Memory B cell (primary cell): Measurements from ENCODE around the gene ARHGAP19.

Experiments
- ATAC-seq: fragments of 150-1000 bp; cut with Tn5 transposase; 2 replicates; pipeline ENCODE4 v1.10.0; 2021; ENCODE audit warnings: low read depth, mild to moderate bottlenecking, moderate library complexity
- DNase-seq, 2 donors: peaks; one replicate each; pipeline ENCODE4 v3.0.0; 2022; ENCODE audit warnings: low spot score in 2 of 2
- H3K27ac Mint-ChIP-seq: one replicate; pipeline ENCODE4 v1.8.0; 2022; ENCODE audit warnings: mild to moderate bottlenecking, moderate library complexity, mixed read lengths
- H3K27me3 Mint-ChIP-seq: one replicate; pipeline ENCODE4 v1.8.0; 2022; ENCODE audit warnings: mixed read lengths
- H3K36me3 Mint-ChIP-seq: one replicate; pipeline ENCODE4 v1.8.0; 2022; ENCODE audit warnings: mild to moderate bottlenecking, mixed read lengths
- H3K4me1 Mint-ChIP-seq: one replicate; pipeline ENCODE4 v1.8.0; 2022; ENCODE audit warnings: mixed read lengths
- H3K4me3 Mint-ChIP-seq: one replicate; pipeline ENCODE4 v1.8.0; 2022; ENCODE audit warnings: mild to moderate bottlenecking, moderate library complexity, mixed read lengths
- H3K9me3 Mint-ChIP-seq: one replicate; pipeline ENCODE4 v1.8.0; 2022; ENCODE audit warnings: mixed read lengths

ARHGAP19 gene

DNA sequence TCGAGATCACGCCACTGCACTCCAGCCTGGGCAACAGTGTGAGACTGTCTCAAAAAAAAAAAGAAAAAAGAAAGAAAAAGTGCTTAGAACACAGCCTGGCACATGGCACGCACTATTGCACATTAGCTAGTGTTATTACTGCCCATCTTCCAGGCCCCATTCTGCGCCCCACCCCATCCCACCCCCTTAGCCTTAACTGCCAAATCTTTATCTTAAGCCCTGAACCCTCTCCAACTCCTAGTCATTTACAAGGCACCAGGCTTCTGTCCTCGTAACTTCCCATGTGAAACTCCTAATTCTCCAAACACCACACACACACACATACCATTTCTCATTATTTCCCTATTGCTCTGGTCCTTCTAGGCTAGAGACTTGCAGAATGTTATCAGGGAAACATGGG, 37.3 kb upstream of the ARHGAP19 start:
- peaks cover 32% of the 10 kb centered on the region for H3K4me1 Mint-ChIP-seq
- H3K4me3 Mint-ChIP-seq, result no peak overlapping the region
- no peaks in the 10 kb centered on the region for H3K9me3 Mint-ChIP-seq
- H3K36me3 Mint-ChIP-seq, result peaks cover 11% of the 10 kb centered on the region
- no peaks in the 10 kb centered on the region for H3K27me3 Mint-ChIP-seq
- DNase-seq (no peak), ATAC-seq (no peak)
- no peak overlapping the region for H3K27ac Mint-ChIP-seq

DNA sequence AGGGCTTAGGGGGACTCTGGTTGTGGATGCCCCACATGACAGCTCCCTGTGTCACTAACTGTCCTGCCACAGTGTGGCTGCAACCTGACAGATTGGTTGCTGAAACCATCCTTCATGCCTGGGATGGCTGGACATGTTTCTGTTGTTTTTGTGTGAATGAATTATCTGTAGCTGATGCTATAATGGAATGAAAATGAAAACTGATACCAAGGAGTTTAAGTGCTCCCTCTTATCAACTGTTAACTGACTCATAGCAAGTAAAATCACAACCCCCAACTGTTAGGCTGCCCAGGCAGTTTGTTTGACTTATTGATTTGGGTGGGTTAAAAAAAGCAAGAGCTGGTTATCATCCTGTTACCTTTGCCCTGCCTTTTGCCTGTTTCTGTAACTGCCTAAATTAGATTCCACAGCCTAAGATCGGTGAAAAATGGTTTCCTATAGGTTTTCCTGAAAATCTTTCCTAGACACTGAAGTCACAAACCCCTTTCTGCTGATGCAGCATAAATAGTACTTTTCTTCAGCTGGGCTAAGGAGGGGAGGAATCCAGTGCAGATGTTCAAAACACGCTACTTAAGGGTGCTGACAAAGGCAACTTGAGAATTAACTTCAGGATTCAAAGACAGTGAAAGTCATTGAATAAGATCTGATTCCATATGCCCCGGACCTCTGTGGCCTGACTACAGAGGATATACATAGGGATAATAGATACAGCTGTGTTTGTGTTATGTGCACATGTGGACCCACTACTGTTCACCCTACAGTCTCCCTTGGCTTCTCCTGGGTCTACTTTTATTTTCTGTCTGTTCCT, 36.4 kb upstream of the ARHGAP19 start:
- ATAC-seq (no peak), DNase-seq (no peak)
- H3K36me3 Mint-ChIP-seq, result peaks cover 11% of the 10 kb centered on the region
- no peak overlapping the region for H3K4me3 Mint-ChIP-seq
- H3K9me3 Mint-ChIP-seq, result no peaks in the 10 kb centered on the region
- H3K27ac Mint-ChIP-seq, result no peak overlapping the region
- peaks cover 32% of the 10 kb centered on the region for H3K4me1 Mint-ChIP-seq
- H3K27me3 Mint-ChIP-seq, result no peaks in the 10 kb centered on the region

DNA sequence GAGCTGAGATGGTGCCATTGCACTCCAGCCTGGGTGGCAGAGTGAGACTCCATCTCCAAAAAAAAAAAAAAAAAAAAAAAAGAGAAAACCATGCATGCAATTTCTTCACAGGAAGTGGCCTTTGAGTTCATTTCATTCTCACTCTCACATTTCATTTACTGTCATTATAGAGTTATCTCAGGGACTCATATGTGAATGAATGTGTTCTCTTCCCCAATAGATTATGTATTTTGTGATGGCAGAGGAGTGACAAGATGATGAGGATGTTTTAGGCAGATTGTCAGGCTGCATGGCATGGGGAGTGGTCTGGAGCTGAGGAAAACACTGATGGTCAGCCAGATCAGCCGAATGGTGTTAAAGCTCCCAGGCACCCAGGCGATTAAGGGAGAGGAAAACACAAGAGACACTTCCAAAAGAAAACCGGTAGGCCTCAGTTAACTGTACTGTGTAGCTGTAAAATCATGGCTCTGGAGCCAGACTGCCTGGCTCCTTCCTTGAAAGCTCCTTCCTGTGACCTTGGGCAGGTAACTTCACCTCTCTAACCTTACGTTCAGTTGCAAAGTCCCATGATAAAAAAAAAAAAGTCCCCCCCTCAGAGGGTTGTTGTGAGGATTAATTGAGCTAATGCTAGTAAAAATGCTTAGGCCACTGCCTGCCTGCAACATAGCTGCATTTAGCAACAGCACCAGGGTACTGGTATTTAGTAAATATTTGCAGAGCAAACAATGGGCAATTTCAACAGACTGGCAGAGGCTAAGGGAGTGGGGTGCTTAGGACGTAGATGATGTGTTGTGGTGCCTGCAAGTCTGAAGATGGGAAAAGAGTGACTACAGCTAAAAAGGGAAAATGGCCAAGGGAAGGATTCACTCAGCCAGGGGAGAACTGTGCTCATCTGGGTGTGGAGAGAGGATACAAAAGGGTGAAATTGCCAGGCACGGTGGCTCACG, 35.2 kb upstream of the ARHGAP19 start:
- DNase-seq (no peak), ATAC-seq (no peak)
- H3K36me3 Mint-ChIP-seq, result peaks cover 11% of the 10 kb centered on the region
- no peaks in the 10 kb centered on the region for H3K27me3 Mint-ChIP-seq
- H3K27ac Mint-ChIP-seq, result no peak overlapping the region
- H3K4me3 Mint-ChIP-seq, result no peak overlapping the region
- no peaks in the 10 kb centered on the region for H3K9me3 Mint-ChIP-seq
- peaks cover 22% of the 10 kb centered on the region for H3K4me1 Mint-ChIP-seq

DNA sequence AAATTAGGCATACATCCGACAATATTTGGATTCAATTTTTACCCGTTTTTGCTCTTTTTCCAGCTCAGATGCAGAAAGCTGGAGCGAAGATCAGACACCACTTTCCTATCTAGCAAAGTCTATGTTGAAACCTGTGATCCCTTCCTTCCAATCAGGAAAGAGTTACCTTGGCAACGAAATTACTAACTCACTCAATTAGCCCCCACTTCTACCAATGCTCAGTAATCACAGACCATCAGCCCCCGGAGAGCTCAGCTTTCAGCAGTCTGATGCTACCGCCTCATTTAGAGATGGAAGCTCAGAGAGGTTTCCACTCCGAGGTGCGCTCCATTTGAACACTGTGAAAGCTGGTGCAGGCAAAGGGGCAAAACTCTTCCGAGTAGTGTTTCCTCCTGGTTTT, 33.3 kb upstream of the ARHGAP19 start:
- no peak overlapping the region for H3K4me3 Mint-ChIP-seq
- no peaks in the 10 kb centered on the region for H3K27me3 Mint-ChIP-seq

DNA sequence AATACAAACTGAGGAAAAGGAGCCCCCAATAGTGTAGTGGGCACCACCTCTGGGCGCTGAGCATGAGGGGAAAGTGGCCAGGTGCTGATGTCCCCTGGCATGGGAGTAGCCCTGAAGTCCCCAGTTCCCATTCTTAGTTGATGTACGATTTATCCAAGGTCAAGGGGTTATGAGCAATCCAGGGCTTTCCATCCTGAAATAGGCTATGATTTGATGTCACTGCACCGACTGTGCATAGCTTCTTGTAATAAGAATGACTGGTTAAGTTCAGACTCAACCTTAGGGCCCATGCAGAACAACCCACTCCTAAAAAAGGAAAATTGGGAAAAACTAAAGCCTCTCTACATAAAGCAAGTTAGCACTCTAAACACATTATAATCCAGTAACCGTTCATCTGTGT, 31.1 kb upstream of the ARHGAP19 start:
- no peak overlapping the region for H3K27ac Mint-ChIP-seq

More for the DNA sequence above, 33.3 kb upstream of the ARHGAP19 start:
- DNase-seq (no peak), ATAC-seq (no peak)
- Mint-ChIP-seq H3K36me3 (peaks cover 8% of the 10 kb centered on the region), H3K4me1 (peaks cover 13% of the 10 kb centered on the region), H3K9me3 (no peaks in the 10 kb centered on the region), H3K27ac (no peak overlapping the region)

DNA sequence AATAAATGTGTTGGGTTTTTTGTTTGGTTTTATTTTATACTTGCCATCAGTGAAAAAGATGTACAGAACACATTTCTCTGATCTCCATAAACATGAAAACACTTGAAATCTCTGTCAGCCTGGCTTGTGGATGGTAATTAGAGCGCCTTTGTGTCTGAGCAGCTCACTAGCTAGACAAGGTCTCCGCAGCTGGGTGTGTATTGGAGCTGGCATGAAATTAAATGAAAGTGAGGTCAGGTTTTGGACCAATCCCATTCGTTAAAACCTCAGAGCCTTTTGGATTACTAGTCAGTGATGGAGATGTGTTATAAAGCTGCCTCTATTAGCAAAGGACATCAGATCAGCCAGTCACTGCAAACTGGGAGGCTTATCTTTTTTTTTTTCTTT, 29.4 kb upstream of the ARHGAP19 start:
- no peaks in the 10 kb centered on the region for H3K36me3 Mint-ChIP-seq
- DNase-seq (no peak), ATAC-seq (no peak)
- H3K9me3 Mint-ChIP-seq, result no peaks in the 10 kb centered on the region
- H3K4me1 Mint-ChIP-seq, result peaks cover 12% of the 10 kb centered on the region
- H3K27ac Mint-ChIP-seq, result peak overlapping the region; percentile 89
- no peaks in the 10 kb centered on the region for H3K27me3 Mint-ChIP-seq
- peak overlapping the region; percentile 92 for H3K4me3 Mint-ChIP-seq

More for the DNA sequence above, 31.1 kb upstream of the ARHGAP19 start:
- H3K9me3 Mint-ChIP-seq, result no peaks in the 10 kb centered on the region
- DNase-seq (no peak), ATAC-seq (no peak)
- H3K36me3 Mint-ChIP-seq, result peaks cover 4% of the 10 kb centered on the region
- H3K4me1 Mint-ChIP-seq, result peaks cover 15% of the 10 kb centered on the region
- no peaks in the 10 kb centered on the region for H3K27me3 Mint-ChIP-seq
- H3K4me3 Mint-ChIP-seq, result no peak overlapping the region

DNA sequence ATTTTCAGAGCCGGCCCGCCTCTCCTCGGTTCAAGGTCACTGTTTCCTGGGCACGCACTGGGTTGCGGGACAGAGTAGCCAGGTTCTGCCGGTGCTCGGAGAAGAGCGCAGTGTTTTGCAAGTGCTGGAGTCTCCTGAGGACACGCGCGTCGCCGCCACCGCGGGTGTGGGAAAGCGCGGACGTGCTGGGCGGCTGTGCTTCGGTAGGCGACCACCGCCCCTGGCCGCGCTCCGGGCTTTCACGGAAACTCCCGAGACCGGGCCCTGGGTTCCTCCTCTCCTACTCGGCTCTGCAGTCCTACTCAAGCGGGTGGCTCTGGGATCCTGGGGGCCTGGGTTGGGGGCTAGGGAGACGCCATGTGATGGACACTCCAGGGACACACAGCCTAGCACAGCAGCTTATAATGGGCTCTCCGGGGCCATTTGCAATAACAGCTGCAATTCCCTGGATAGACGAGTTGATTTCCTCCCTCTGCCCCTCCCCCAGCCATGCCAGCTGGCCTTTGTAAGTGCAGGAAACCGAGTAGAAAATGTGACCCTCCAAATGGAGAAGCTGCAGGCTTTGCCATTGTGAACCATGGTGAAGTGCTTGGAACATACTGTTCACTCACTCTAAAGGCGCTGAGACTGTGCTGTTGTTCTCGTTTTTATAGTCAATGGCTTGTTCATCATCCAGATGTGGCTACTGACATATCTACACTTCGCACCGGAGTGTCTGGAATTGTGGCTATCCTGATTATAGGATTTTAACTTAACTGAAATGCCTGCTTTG, 28.8 kb upstream of the ARHGAP19 start:
- Mint-ChIP-seq H3K36me3 (no peaks in the 10 kb centered on the region), H3K27me3 (no peaks in the 10 kb centered on the region), H3K9me3 (no peaks in the 10 kb centered on the region), H3K4me1 (peaks cover 12% of the 10 kb centered on the region), H3K4me3 (peak overlapping the region; percentile 92), H3K27ac (peak overlapping the region; percentile 89)
- ATAC-seq (no peak), DNase-seq (peak in 1 of 2 donors; percentile 16)

DNA sequence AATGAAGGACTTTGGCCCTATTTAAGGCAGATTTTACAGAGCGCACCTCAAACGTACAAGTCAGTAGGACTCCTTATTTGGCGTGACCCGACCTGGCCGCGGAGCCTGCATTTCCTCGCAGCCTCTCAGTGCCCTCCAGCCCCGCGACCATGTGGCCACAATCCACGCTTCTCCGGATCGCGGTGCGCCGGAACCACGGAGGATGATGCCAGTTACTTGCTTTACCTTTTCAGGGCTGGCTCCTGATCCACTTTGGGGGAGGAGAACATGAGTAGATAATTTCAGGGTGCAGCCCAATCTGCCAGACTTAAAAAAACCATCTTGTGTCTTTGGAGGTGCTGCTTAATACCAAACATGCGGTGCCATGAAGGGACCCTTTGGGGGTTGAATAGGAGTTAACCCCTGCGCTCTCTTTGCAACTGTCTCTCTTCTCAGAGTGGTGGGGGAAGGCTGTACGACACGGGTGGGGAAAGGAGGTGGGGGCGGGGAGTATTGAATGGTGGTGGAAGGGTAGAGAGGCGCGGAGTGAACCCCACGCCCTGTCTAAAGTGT, 28.1 kb upstream of the ARHGAP19 start:
- Mint-ChIP-seq H3K27ac (peak overlapping the region; percentile 89), H3K36me3 (no peaks in the 10 kb centered on the region), H3K9me3 (no peaks in the 10 kb centered on the region), H3K4me3 (peak overlapping the region; percentile 92), H3K4me1 (peaks cover 12% of the 10 kb centered on the region), H3K27me3 (no peaks in the 10 kb centered on the region)
- no peak for ATAC-seq
- DNase-seq, result no peak

DNA sequence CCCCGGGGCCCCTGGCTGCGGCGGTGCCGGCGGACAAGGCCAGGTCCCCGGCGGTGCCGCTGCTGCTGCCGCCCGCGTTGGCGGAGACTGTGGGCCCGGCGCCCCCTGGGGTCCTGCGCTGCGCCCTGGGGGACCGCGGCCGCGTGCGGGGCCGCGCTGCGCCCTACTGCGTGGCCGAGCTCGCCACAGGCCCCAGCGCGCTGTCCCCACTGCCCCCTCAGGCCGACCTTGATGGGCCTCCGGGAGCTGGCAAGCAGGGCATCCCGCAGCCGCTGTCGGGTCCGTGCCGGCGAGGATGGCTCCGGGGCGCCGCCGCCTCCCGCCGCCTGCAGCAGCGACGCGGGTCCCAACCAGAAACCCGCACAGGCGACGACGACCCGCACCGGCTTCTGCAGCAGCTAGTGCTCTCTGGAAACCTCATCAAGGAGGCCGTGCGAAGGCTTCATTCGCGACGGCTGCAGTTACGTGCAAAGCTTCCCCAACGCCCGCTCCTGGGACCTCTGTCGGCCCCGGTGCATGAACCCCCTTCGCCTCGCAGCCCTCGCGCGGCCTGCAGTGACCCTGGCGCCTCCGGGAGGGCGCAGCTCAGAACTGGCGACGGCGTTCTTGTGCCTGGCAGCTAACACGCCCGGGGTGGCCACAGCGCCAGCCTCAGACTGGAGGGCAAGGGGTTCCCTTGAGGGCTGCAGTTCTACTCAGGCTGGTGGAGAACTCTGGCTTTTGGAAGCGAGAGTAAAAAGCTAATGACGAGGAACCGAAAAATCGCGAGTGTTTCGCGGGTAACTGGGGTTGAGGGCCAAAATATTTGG, 27.4 kb upstream of the ARHGAP19 start:
- ATAC-seq (peak; percentile 57), DNase-seq (peak; percentile 64 to 76)
- H3K27me3 Mint-ChIP-seq, result no peaks in the 10 kb centered on the region
- no peaks in the 10 kb centered on the region for H3K36me3 Mint-ChIP-seq
- H3K4me1 Mint-ChIP-seq, result peaks cover 12% of the 10 kb centered on the region
- no peaks in the 10 kb centered on the region for H3K9me3 Mint-ChIP-seq
- peak overlapping the region; percentile 89 for H3K27ac Mint-ChIP-seq
- H3K4me3 Mint-ChIP-seq, result peak overlapping the region; percentile 92

DNA sequence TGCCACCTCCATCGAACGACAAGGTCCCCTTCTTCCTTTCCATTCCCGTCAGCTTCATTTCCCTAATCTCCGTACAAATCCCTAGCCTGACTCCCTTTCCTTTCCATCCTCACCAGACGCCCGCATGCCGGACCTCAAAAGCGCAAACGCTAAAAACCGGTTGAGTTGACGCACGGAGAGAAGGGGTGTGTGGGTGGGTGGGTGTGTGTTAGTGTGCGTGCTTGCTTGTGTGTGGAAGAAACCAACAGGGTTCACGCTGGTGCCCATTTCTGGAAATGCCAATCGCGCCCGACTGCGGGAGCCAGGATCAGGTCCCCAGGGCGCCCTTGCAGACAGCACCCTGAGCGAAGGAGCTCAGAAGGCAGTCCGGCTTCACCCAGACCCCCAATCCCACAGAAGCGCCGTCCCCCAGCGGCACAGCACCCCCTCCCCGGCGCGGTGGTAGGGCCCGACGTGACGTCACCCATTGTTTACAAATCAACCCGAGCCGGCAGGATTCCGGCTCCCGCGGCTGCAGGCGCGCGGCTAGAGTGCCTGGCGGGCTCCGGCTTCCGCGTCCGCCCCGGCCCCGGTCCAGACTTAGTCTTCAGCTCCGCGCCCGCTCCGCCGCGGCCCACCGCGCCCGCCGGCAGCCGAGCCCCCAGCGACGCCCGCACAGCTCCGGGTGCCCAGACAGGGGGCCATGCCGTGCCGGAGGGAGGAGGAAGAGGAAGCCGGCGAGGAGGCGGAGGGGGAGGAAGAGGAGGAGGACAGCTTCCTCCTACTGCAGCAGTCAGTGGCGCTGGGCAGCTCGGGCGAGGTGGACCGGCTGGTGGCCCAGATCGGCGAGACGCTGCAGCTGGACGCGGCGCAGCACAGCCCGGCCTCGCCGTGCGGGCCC, 26.6 kb upstream of the ARHGAP19 start, which contains the start of gene FRAT1:
TSS of gene FRAT1 (plus strand) at position 500 of the 880 bp plus-strand sequence. CDS start at position 683, 183 bp downstream.
- DNase-seq (peak; percentile 91 to 97), ATAC-seq (peak; percentile 69)
- Mint-ChIP-seq H3K27ac (peak within 1 kb of the TSS; percentile 99), H3K27me3 (no peaks in the 10 kb centered on the region), H3K4me1 (peaks cover 12% of the 10 kb centered on the region), H3K9me3 (no peaks in the 10 kb centered on the region), H3K4me3 (peak within 1 kb of the TSS; percentile 98), H3K36me3 (no peaks in the 10 kb centered on the region)

DNA sequence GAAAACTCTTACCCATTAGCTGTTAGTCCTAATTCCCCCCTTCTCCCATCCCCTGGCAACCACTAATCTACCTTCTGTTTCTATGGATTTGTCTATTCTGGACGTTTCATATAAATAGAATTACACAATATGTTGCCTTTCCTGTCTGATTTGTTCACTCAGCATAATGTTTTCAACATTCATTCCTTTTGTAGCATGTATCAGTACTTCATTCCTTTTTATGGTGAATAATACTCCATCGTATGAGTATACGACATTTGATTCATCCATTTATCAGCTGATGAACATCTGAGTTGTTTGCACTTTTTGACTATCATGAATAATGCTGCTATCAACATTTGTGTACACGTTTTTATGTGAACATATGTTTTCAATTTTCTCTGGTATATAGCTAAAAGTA, 22.2 kb upstream of the ARHGAP19 start:
- Mint-ChIP-seq H3K4me3 (no peak overlapping the region), H3K27ac (no peak overlapping the region), H3K4me1 (peaks cover 3% of the 10 kb centered on the region), H3K9me3 (no peaks in the 10 kb centered on the region), H3K27me3 (no peaks in the 10 kb centered on the region), H3K36me3 (no peaks in the 10 kb centered on the region)
- ATAC-seq (no peak), DNase-seq (no peak)

DNA sequence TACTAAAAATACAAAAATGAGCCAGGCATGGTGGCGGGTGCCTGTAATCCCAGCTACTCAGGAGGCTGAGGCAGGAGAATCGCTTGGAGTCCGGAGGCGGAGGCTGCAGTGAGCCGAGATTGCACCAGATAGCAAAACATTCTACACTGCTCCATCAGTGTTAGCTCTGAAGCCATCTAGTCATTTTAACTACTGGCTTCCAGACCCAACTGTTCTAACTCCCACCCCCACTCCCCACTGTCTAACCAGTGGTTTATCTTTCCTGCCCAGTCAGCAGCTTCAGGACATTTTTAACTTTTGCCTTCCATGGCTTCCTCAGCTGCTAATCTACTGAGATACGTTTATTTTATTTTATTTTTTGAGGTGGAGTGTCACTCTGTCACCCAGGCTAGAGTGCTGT, 20.5 kb upstream of the ARHGAP19 start:
- DNase-seq (no peak), ATAC-seq (no peak)
- no peaks in the 10 kb centered on the region for H3K4me1 Mint-ChIP-seq
- H3K4me3 Mint-ChIP-seq, result no peak overlapping the region
- H3K27me3 Mint-ChIP-seq, result no peaks in the 10 kb centered on the region
- H3K27ac Mint-ChIP-seq, result no peak overlapping the region
- no peaks in the 10 kb centered on the region for H3K9me3 Mint-ChIP-seq
- no peaks in the 10 kb centered on the region for H3K36me3 Mint-ChIP-seq
